GM18951 (cell line): ENCODE measurements around the gene NECAB3.
"Not testable (repeated sequence)": the region's sequence is repeated elsewhere in the genome, so short reads cannot be mapped to it uniquely, and the experiment has no call there.

ENCODE experiments used
- POLR2A ChIP-seq: IDR thresholded peaks from 4 replicates; pipeline ENCODE4 v1.6.1; 2011; ENCODE audit warnings: mild to moderate bottlenecking; ENCODE audit not compliant: insufficient read length, insufficient read depth; ENCODE audit errors: extremely low read depth
- in situ Hi-C: fragments of 300-500 bp; cut with MboI; formaldehyde crosslinking; loops from one replicate; pipeline ENCODE4 v1.12.0; 2022; ENCODE audit warnings: low sequenced_read_pairs, mixed read lengths, inconsistent platforms; ENCODE audit not compliant: unreplicated experiment

The NECAB3 gene

GRCh38 chr20:33650111-33650752 lies 24.0 kb downstream of the NECAB3 start:
- in situ Hi-C loops, result no loop called here
- TF ChIP-seq POLR2A, result no peak

- in situ Hi-C loops, result no loop called here
- no peak for TF ChIP-seq POLR2A
Measured at GRCh38 chr20:33649201-33649681, 25.0 kb downstream of the NECAB3 start.

DNA sequence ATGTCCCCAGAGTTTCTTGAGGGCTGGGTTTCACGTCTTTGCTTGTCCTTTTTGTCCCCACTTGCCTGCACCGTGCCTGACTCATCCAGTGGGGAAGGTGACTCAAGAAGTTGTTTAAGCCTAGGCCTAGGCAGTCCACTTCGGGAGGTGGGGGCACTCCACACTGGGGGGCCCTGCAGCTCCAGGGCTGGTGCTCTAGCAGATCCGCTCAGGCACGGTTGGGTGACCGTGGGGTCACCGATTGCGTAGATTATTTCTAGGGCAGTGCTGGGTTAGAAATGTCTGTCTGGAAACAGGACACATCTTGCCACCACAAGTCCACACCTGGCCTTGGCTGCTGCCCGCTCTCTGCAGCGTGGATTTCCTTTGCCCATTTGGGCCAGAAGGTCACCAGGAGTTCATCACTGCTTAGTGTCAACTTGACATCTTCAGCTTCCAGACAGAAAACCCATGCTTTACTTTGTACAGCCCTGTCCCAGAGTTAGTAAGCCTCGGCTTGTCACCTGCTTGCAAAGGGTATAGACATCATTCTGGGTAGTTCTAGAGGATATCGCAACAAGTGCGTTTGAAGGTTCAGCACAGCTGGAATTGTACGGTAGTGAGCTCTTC lies 25.7 kb downstream of the NECAB3 start:
- in situ Hi-C loops, result no loop called here
- TF ChIP-seq POLR2A, result no peak

GRCh38 chr20:33647603-33648395 lies 26.4 kb downstream of the NECAB3 start:
- no peak for TF ChIP-seq POLR2A
- in situ Hi-C loops, result no loop called here

GRCh38 chr20:33646959-33647602 lies 27.1 kb downstream of the NECAB3 start:
- in situ Hi-C loops, result not testable (repeated sequence)

- no peak for TF ChIP-seq POLR2A
- in situ Hi-C loops, result no loop called here
Measured at GRCh38 chr20:33646191-33646590, 28.0 kb downstream of the NECAB3 start.

DNA sequence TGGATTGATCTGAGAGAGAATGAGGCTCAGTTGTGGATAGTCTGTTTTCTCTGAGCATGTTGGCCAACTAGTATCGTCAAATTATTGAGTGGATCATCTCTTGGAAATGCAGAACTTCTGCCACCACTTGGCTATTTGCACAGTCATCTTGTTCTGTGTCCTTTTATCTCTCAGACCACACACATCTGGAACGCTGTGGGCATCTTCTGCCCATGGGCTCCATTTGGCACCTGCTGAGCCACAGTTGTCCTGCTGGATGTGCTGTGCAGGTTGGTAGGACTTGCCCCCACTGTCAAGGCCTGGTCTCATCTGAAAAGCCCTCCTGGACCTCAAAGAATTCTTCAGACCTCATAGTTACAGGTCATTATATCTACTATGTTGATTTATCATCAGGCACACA lies 28.8 kb downstream of the NECAB3 start:
- in situ Hi-C loops, result no loop called here
- TF ChIP-seq POLR2A, result no peak

DNA sequence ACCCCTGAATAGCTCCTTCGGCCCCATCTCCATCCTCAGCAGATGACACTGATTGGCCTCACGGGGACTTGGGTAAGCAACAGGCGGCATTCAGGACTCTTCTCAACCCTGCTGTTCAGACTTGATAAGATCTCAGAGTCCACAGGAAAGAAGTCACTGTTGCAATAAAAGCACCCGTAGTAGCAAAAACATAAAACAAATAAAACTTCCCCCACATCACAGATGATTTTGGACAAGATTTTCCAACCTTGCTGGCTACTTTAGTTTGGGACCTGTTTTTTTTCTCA lies 29.2 kb downstream of the NECAB3 start:
- TF ChIP-seq POLR2A, result no peak
- in situ Hi-C loops, result no loop called here

DNA sequence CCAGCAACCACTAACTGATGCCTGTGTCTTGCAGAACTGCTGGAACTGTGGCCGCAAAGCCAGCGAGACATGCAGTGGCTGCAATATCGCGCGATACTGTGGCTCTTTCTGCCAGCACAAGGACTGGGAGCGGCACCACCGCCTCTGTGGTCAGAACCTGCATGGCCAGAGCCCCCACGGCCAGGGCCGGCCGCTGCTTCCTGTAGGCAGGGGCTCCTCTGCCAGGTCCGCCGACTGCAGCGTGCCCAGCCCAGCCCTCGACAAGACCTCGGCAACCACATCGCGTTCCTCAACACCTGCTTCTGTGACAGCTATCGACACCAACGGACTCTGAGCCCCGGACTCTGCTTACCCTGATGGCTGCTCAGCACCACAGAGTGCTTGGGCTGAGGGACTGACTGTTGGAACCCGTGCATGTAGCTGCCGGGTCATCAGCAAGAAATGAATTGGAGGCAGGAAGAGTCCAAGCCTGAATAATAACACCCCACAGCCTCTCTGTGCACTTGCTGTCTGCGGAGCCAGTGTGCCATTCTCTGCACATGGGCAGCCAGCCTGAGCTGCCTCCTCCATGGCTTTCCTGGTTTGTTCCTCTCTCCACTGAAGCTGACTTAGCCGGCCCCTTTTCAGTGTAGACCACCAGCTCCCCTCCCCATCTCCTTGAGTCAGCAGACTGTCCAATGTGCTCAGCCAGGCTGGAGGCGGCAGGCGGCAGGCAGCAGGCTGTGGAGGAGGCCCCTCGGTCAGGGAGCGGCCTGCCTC lies 29.7 kb downstream of the NECAB3 start:
- in situ Hi-C loops, result no loop called here
- no peak for TF ChIP-seq POLR2A

GRCh38 chr20:33640287-33640686 lies 33.9 kb downstream of the NECAB3 start:
- TF ChIP-seq POLR2A, result no peak
- in situ Hi-C loops, result no loop called here

- in situ Hi-C loops, result loop anchor here (10.0 kb wide), 1 partner anchor 172 kb away; no protein-coding TSS in a partner anchor
- TF ChIP-seq POLR2A, result no peak
Measured at GRCh38 chr20:33636776-33637175, 37.5 kb downstream of the NECAB3 start.

GRCh38 chr20:33635341-33635740 lies 38.9 kb downstream of the NECAB3 start:
- TF ChIP-seq POLR2A, result no peak
- in situ Hi-C loops, result loop anchor here (10.0 kb wide), 1 partner anchor 171 kb away; no protein-coding TSS in a partner anchor

- in situ Hi-C loops, result loop anchor here (10.0 kb wide), 1 partner anchor 167 kb away; no protein-coding TSS in a partner anchor
Measured at GRCh38 chr20:33631910-33632309, 42.3 kb downstream of the NECAB3 start.
